OCI-LY7 (cell line): ENCODE results near the gene LRP5. TPM values are rescaled to one million over a fixed set of nuclear protein-coding genes. Genes with fewer than 3 reads are reported as not detected.
A peak's percentile ranks its signal among the peaks of the same experiment; 100 is the strongest.

Experiments
- BruUV-seq: library from RNA; stranded (reverse); fragments of 400-500 nt; replicated peaks from 2 replicates; lab custom pipeline; 2021; lab: Mats Ljungman, UMichigan
- CTCF ChIA-PET: fragments of 300-600 bp; sonication (Branson Sonifier 250); formaldehyde crosslinking; loops from one replicate; lab custom pipeline; 2022; ENCODE audit warnings: antibody characterized with exemption; ENCODE audit not compliant: unreplicated experiment; lab: Charles Lee
- POLR2A ChIA-PET: fragments of 300-600 bp; sonication (Branson Sonifier 250); formaldehyde crosslinking; loops from one replicate; lab custom pipeline; 2022; ENCODE audit warnings: antibody characterized with exemption; lab: Charles Lee
- DNase-seq: peaks from one replicate; pipeline ENCODE4 v3.0.0-alpha.2; 2015; ENCODE audit warnings: low spot score
- H2AFZ ChIP-seq: fragments of 200-600 bp; sonication (generic), shearing (Covaris generic); 2 replicates; pipeline ENCODE4 v1.6.1; 2014; ENCODE audit warnings: mild to moderate bottlenecking, antibody characterized with exemption, low read length, moderate library complexity
- H3K27ac ChIP-seq: fragments of 200-600 bp; sonication (generic); 2 replicates; pipeline ENCODE4 v1.5.1; 2014; ENCODE audit warnings: mixed run types, low read depth, mild to moderate bottlenecking, moderate library complexity, low read length, inconsistent platforms; ENCODE audit not compliant: poor library complexity, severe bottlenecking
- H3K36me3 ChIP-seq: fragments of 200-600 bp; sonication (generic); 2 replicates; pipeline ENCODE4 v1.6.1; 2014; ENCODE audit warnings: mild to moderate bottlenecking, antibody characterized with exemption, low read length, moderate library complexity, mixed read lengths; ENCODE audit not compliant: insufficient read depth
- H3K4me1 ChIP-seq: fragments of 200-600 bp; sonication (generic); 2 replicates; pipeline ENCODE4 v1.5.1; 2014; ENCODE audit warnings: mild to moderate bottlenecking, low read length; ENCODE audit not compliant: insufficient read depth, poor library complexity, severe bottlenecking
- H3K4me2 ChIP-seq: fragments of 200-600 bp; sonication (generic); 2 replicates; pipeline ENCODE4 v1.6.1; 2014; ENCODE audit warnings: mild to moderate bottlenecking, low read length
- H3K4me3 ChIP-seq: fragments of 200-600 bp; sonication (generic); 2 replicates; pipeline ENCODE4 v1.5.1; 2014; ENCODE audit warnings: mild to moderate bottlenecking, low read depth, low read length; ENCODE audit not compliant: poor library complexity, severe bottlenecking
- H3K79me2 ChIP-seq: fragments of 200-600 bp; sonication (generic); 2 replicates; pipeline ENCODE4 v1.6.1; 2016; ENCODE audit warnings: low read depth, mild to moderate bottlenecking, low read length, moderate library complexity, mixed read lengths; ENCODE audit not compliant: insufficient read depth
- H3K9me2 ChIP-seq: fragments of 200-600 bp; sonication (generic); 2 replicates; pipeline ENCODE4 v1.6.1; 2016; ENCODE audit warnings: mild to moderate bottlenecking, low read length, mixed read lengths; ENCODE audit not compliant: insufficient read depth
- H3K9me3 ChIP-seq: fragments of 200-600 bp; sonication (generic); 2 replicates; pipeline ENCODE4 v1.6.1; 2014; ENCODE audit warnings: mild to moderate bottlenecking, mixed run types, low read length, mixed read lengths
- H4K20me1 ChIP-seq: fragments of 200-600 bp; sonication (generic); 2 replicates; pipeline ENCODE4 v1.6.1; 2014; ENCODE audit warnings: mild to moderate bottlenecking, antibody characterized with exemption, low read length, moderate library complexity, mixed read lengths; ENCODE audit not compliant: insufficient read depth
- CTCF ChIP-seq: fragments of 200-600 bp; sonication (generic); conservative IDR thresholded peaks from 2 replicates; pipeline ENCODE4 v1.5.1; 2014; ENCODE audit warnings: mild to moderate bottlenecking, antibody characterized with exemption, low read length, moderate library complexity, mixed read lengths
- EZH2phosphoT487 ChIP-seq: fragments of 200-600 bp; sonication (generic); IDR thresholded peaks from 2 replicates; pipeline ENCODE4 v1.6.1; 2018; ENCODE audit warnings: low read depth, borderline replicate concordance, mild to moderate bottlenecking, mixed run types, antibody characterized with exemption, low read length, moderate library complexity, mixed read lengths
- intact Hi-C: fragments of 100-400 bp; cut with micrococcal nuclease; formaldehyde crosslinking; loops from one replicate; pipeline ENCODE4 v1.10.0; 2022; ENCODE audit not compliant: unreplicated experiment
- total RNA-seq, 2 experiments: library from RNA; depleted of rRNA in 1 of 2; stranded (reverse); fragments of >200 nt in 1 of 2; shearing (Covaris generic) in 1 of 2; gene quantifications; 2 replicates each; pipeline ENCODE4 v1.2.3, GENCODE V29; 2014 to 2022

Gene LRP5
- total RNA-seq, 2 experiments from 2014 or later, result 0.60 TPM; not detected in 1

DNA sequence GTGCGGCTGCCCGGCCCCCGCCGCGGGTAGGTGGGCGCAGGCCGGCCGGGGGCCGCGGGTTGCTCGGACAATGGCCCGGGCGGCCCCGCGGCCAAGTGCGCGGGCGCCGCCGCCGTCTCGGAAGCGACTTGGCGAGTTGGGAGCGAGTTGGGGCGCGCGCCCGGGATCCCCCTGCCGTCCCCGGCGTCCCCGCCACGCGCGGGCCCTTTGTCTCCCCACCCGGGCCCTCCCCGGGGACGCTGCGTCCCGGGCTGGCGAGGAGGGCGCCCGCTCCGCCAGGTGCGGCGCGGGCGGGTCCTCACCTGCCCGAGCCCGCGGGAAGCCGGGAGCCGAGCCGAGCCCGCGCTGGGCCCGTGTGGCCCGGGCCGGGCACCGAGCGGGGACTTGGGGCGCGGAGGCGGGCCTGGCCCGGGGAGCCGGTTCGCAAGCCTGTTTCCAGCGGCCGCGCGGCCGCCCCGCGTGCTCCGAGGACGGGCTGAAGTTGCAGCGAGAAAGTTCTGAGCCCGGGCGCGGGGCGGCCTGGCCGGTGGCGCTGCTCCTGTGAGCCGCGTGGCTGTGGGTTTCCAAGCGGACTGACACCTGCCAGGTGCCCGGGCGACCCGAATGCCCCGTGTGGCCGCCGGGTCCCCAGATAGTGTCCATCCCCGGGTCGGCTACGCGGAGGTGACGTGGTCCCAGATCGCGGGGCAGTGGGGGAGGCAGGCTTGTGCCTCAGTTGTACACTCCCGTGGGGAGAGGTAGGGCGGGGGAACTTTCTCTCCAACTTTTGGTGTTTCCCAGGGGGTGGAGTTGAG, 586 bp downstream of the LRP5 start:
- no peaks in the 10 kb centered on the region for H3K36me3 ChIP-seq
- no peaks in the 10 kb centered on the region for H3K9me2 ChIP-seq
- H3K27ac ChIP-seq, result no peak overlapping the region
- intact Hi-C loops, result no loop called here
- no peaks in the 10 kb centered on the region for H3K4me1 ChIP-seq
- DNase-seq, result no peak
- no peaks in the 10 kb centered on the region for H4K20me1 ChIP-seq
- CTCF ChIA-PET, result no interaction called here
- H3K9me3 ChIP-seq, result no peaks in the 10 kb centered on the region
- BruUV-seq, result no TSS peak
- 0 out of 2 replicates have a peak overlapping the region, but pooled peaks have one; percentile 20 for H3K4me2 ChIP-seq
- H3K4me3 ChIP-seq, result peak overlapping the region; percentile 46
- no peak overlapping the region for H2AFZ ChIP-seq
- POLR2A ChIA-PET, result no interaction called here
- TF ChIP-seq EZH2phosphoT487 (no peak), CTCF (no peak)
- no peaks in the 10 kb centered on the region for H3K79me2 ChIP-seq

DNA sequence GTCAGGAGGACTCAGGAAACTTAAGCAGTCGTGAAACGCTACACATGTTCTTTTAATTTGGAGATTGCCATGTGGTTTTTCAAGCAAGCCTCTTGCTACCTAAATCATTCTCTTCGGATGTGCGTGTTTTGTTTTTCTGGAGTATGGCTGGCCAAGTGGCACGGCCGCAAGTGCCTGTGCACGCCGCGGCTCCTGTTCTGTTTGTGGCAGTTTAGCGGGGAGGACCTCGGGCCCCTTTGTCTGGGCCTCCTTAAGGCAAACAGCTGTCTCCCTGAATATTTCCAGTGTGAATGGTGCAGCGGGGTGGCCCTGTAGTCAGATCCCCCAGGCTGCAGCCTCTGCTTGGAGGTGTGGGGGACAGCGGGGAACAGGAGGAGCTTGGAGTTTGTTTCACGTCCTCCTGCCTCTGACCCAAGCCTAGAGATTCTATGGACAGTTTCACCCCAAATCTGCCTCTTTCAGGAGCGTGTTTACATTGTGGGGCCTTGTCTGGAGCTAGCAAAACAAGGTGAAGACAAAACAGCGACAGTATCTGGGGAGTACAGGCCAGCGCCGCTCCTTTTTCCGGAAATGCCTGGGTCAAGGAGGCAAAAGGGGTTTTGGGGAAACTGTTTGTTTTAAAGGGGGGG, 1.3 kb downstream of the LRP5 start:
- CTCF ChIA-PET, result no interaction called here
- H3K79me2 ChIP-seq, result no peaks in the 10 kb centered on the region

More for the DNA sequence above, 1.3 kb downstream of the LRP5 start:
- intact Hi-C loops, result no loop called here
- no peak for DNase-seq
- Histone ChIP-seq H2AFZ (no peak overlapping the region), H3K4me1 (no peaks in the 10 kb centered on the region), H3K4me2 (no peak overlapping the region), H3K27ac (no peak overlapping the region), H3K9me2 (no peaks in the 10 kb centered on the region), H3K4me3 (no peak overlapping the region), H3K36me3 (no peaks in the 10 kb centered on the region), H4K20me1 (no peaks in the 10 kb centered on the region), H3K9me3 (no peaks in the 10 kb centered on the region)
- BruUV-seq, result no TSS peak
- no peak for TF ChIP-seq CTCF
- no peak for TF ChIP-seq EZH2phosphoT487
- POLR2A ChIA-PET, result no interaction called here
